CD4-positive, alpha-beta memory T cell (primary cell): ENCODE measurements around the gene CDK18. TPM values are rescaled to one million over a fixed set of nuclear protein-coding genes. Genes with fewer than 3 reads are reported as not detected.
A peak's percentile ranks its signal among the peaks of the same experiment; 100 is the strongest.

Experiments
- CTCF ChIA-PET: fragments of 350-600 bp; sonication (Branson Sonifier 250); formaldehyde crosslinking; loops from one replicate; lab custom pipeline; 2021; ENCODE audit warnings: inconsistent platforms; ENCODE audit not compliant: partially characterized antibody; lab: Charles Lee
- POLR2A ChIA-PET: fragments of 350-600 bp; sonication (Branson Sonifier 250); formaldehyde crosslinking; loops from one replicate; lab custom pipeline; 2021; ENCODE audit not compliant: partially characterized antibody; lab: Charles Lee
- DNase-seq, 5 donors: peaks; one replicate each; pipeline versions ENCODE4 v3.0.0 to v3.0.0-alpha.2; 2020 to 2022; ENCODE audit warnings: mixed read lengths in 1 of 5
- H3K27ac ChIP-seq: one replicate; pipeline ENCODE4 v1.7.0; 2013; ENCODE audit warnings: low read depth, low read length
- H3K27me3 ChIP-seq: 2 replicates; pipeline ENCODE4 v1.7.0; 2013; ENCODE audit warnings: mild to moderate bottlenecking, low read length, moderate library complexity; ENCODE audit not compliant: insufficient read depth
- H3K36me3 ChIP-seq: 2 replicates; pipeline ENCODE4 v1.7.0; 2013; ENCODE audit warnings: mild to moderate bottlenecking, low read length, moderate library complexity; ENCODE audit not compliant: insufficient read depth
- H3K4me1 ChIP-seq: 2 replicates; pipeline ENCODE4 v1.7.0; 2013; ENCODE audit warnings: mild to moderate bottlenecking, low read length, moderate library complexity; ENCODE audit not compliant: insufficient read depth
- H3K4me3 ChIP-seq, 2 donors: one replicate each; pipeline ENCODE4 v1.7.0; 2013; ENCODE audit warnings: low read length in 2 of 2, mild to moderate bottlenecking in 1 of 2
- H3K9me3 ChIP-seq, 2 donors: one replicate each; pipeline ENCODE4 v1.7.0; 2013; ENCODE audit warnings: low read length in 2 of 2, control low read depth in 1 of 2; ENCODE audit not compliant: control insufficient read depth in 1 of 2
- H3K27ac Mint-ChIP-seq, 7 donors: one replicate each; pipeline ENCODE4 v1.8.0; 2020 to 2021; ENCODE audit warnings: mixed read lengths in 7 of 7, mild to moderate bottlenecking in 6 of 7, inconsistent platforms in 3 of 7, moderate library complexity in 3 of 7
- H3K27me3 Mint-ChIP-seq, 2 donors: one replicate each; pipeline ENCODE4 v1.8.0; 2020 to 2021; ENCODE audit warnings: mixed read lengths in 2 of 2
- H3K36me3 Mint-ChIP-seq, 2 donors: one replicate each; pipeline ENCODE4 v1.8.0; 2020 to 2021; ENCODE audit warnings: mixed read lengths in 2 of 2, inconsistent platforms in 1 of 2, mild to moderate bottlenecking in 1 of 2
- H3K4me1 Mint-ChIP-seq, 4 donors: one replicate each; pipeline ENCODE4 v1.8.0; 2020 to 2021; ENCODE audit warnings: mixed read lengths in 4 of 4, mild to moderate bottlenecking in 1 of 4
- H3K4me3 Mint-ChIP-seq, 8 donors: one replicate each; pipeline ENCODE4 v1.8.0; 2020 to 2021; ENCODE audit warnings: mixed read lengths in 8 of 8, mild to moderate bottlenecking in 7 of 8, moderate library complexity in 6 of 8, inconsistent platforms in 3 of 8
- H3K9me3 Mint-ChIP-seq, 8 donors: one replicate each; pipeline ENCODE4 v1.8.0; 2020 to 2021; ENCODE audit warnings: mixed read lengths in 8 of 8, mild to moderate bottlenecking in 5 of 8, inconsistent platforms in 3 of 8, moderate library complexity in 1 of 8
- intact Hi-C: fragments of 100-400 bp; cut with micrococcal nuclease; formaldehyde crosslinking; loops from one replicate; pipeline ENCODE4 v1.15.1; 2023
- polyA plus RNA-seq, 2 donors: library from polyadenylated mRNA; unstranded; fragments of 300-500 nt; fragmentation: Illumina TruSeq; gene quantifications; one replicate each; pipeline ENCODE4 v1.2.3, GENCODE V29; 2021
- total RNA-seq, 2 experiments: library from RNA; stranded (reverse); gene quantifications; one replicate each; pipeline ENCODE4 v1.2.3, GENCODE V29; 2021

Gene CDK18
- total and polyA plus RNA-seq, 4 experiments from 2014 or later, result 0.25 to 1.3 (median 0.77) TPM

DNA sequence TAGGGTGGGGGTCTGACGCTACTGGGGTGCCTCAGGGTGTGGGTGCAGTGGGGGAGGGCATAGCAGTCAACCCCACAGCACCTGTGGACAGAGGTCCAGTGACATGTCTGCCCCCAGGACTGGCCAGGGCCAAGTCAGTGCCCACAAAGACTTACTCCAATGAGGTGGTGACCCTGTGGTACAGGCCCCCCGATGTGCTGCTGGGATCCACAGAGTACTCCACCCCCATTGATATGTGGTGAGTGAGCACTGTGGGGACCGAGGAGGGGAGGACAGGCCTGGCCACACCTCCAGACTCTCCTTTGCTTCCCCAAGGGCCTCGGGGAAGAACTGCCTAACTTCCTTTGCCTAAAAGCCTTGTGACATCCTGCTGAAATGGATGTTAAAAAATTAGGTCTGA is 23.5 kb downstream of the CDK18 start:
- Histone ChIP-seq H3K9me3 (no peaks in the 10 kb centered on the region), H3K36me3 (no peaks in the 10 kb centered on the region), H3K4me3 (no peak overlapping the region), H3K27ac (no peak overlapping the region), H3K4me1 (no peaks in the 10 kb centered on the region), H3K27me3 (no peaks in the 10 kb centered on the region)
- H3K4me3 Mint-ChIP-seq, result no peak overlapping the region
- ChIA-PET POLR2A (no interaction called here), CTCF (interaction anchor here (1.1 to 9.0 kb wide), 6 partner anchors 9 to 193 kb away, joined by 3 to 208 read pairs (median 6); partner anchors contain the start of gene ELK4)
- no peak for DNase-seq
- peak overlapping the region in 1 of 7 donors; percentile 20 for H3K27ac Mint-ChIP-seq
- peaks cover 0 to 5% (median 4%) of the 10 kb centered on the region in 4 donors for H3K4me1 Mint-ChIP-seq
- intact Hi-C loops, result loop anchor here (2.0 kb wide), 1 partner anchor 449 kb away; no protein-coding TSS in a partner anchor
- no peaks in the 10 kb centered on the region for H3K36me3 Mint-ChIP-seq
- H3K9me3 Mint-ChIP-seq, result no peaks in the 10 kb centered on the region
- H3K27me3 Mint-ChIP-seq, result peaks cover 3 to 4% of the 10 kb centered on the region in 2 donors

DNA sequence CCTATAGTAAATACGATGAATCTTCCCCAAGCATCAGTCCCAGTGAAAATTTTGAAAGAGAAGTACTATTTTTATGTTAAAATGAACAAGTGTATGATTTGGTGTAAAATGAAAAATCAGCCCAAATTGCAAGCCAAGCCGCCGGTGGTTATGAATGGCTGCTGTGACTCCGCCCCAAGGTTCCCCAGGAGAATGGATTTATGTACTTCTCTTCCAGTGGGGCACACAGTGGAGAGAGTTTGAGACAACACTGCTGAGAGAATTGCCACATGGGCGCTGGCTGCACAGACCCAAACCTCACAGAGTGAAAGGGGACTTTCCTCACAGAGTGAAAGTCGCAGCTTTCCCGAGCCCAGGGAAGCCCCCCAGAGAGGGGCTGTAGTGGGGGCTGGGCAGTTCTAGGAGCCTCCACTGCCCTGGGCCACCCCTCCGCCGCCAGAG is 24.0 kb downstream of the CDK18 start:
- H3K36me3 Mint-ChIP-seq, result no peaks in the 10 kb centered on the region
- H3K4me3 Mint-ChIP-seq, result no peak overlapping the region
- H3K27me3 ChIP-seq, result no peaks in the 10 kb centered on the region
- H3K27me3 Mint-ChIP-seq, result peaks cover 3 to 4% of the 10 kb centered on the region in 2 donors
- no peaks in the 10 kb centered on the region for H3K9me3 ChIP-seq
- no peak for DNase-seq
- peaks cover 0 to 5% (median 4%) of the 10 kb centered on the region in 4 donors for H3K4me1 Mint-ChIP-seq
- no peaks in the 10 kb centered on the region for H3K4me1 ChIP-seq
- H3K27ac Mint-ChIP-seq, result peak overlapping the region in 1 of 7 donors; percentile 20
- POLR2A ChIA-PET, result interaction anchor here (1.4 kb wide), 1 partner anchor 103 kb away, joined by 8 read pairs; the partner anchor contains the start of gene ELK4
- no peaks in the 10 kb centered on the region for H3K36me3 ChIP-seq
- CTCF ChIA-PET, result interaction anchor here (0.9 to 4.4 kb wide), 8 partner anchors 9 to 193 kb away, joined by 3 to 83 read pairs (median 6); partner anchors contain the start of gene ELK4
- H3K4me3 ChIP-seq, result no peak overlapping the region
- intact Hi-C loops, result loop anchor here (2.0 kb wide), 1 partner anchor 448 kb away; no protein-coding TSS in a partner anchor
- H3K27ac ChIP-seq, result no peak overlapping the region
- H3K9me3 Mint-ChIP-seq, result no peaks in the 10 kb centered on the region

DNA sequence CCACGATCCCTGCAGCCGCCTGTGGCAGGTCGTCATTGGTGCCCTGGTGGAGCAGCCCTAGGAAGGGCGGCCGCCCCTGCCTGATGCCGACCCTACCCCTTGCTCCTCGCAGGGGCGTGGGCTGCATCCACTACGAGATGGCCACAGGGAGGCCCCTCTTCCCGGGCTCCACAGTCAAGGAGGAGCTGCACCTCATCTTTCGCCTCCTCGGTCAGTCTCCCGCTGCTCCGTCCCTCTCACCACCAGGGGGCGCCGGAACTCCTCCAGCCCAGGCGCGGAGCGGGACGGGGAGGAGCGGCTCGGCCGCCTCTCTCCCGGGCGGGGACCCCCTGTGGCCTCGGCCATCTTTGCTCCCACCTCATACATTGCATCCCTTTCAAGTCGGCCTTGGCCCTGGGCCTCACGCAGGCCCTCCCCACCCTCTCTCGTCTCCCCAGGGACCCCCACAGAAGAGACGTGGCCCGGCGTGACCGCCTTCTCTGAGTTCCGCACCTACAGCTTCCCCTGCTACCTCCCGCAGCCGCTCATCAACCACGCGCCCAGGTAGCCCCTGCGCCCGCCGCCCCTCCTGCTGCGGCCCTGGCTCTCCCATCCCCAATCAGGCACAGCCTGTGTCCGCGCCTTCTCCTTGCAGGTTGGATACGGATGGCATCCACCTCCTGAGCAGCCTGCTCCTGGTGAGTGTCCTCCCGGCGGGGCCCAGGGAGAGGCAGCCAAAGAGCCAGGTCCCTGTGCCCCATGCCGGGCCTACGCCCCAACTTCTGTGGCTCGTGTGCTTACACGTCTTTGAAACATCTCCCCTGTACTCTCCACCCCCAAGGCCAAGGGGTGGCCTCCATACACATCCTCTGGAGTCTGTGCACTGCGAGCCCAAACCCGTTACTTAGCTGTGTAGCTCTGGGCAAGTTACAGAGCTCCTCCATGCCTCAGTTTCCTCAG is 24.7 kb downstream of the CDK18 start:
- peak; percentile 66 to 76 (median 69) for DNase-seq
- Histone ChIP-seq H3K36me3 (no peaks in the 10 kb centered on the region), H3K27ac (no peak overlapping the region), H3K27me3 (no peaks in the 10 kb centered on the region), H3K4me3 (no peak overlapping the region), H3K4me1 (no peaks in the 10 kb centered on the region), H3K9me3 (no peaks in the 10 kb centered on the region)
- no peaks in the 10 kb centered on the region for H3K9me3 Mint-ChIP-seq
- H3K27me3 Mint-ChIP-seq, result peaks cover 3 to 4% of the 10 kb centered on the region in 2 donors
- peak overlapping the region in 5 of 8 donors; percentile 26 to 73 (median 39) for H3K4me3 Mint-ChIP-seq
- peak overlapping the region in 1 of 7 donors; percentile 73 for H3K27ac Mint-ChIP-seq
- peaks cover 0 to 5% (median 4%) of the 10 kb centered on the region in 4 donors for H3K4me1 Mint-ChIP-seq
- no peaks in the 10 kb centered on the region for H3K36me3 Mint-ChIP-seq
- POLR2A ChIA-PET, result interaction anchor here (1.4 kb wide), 1 partner anchor 102 kb away, joined by 8 read pairs; the partner anchor contains the start of gene ELK4
- intact Hi-C loops, result loop anchor here (1.0 to 2.0 kb wide), 3 partner anchors 103 to 448 kb away; partner anchors contain the start of gene ELK4
- CTCF ChIA-PET, result interaction anchor here (0.9 to 4.4 kb wide), 15 partner anchors 8 to 194 kb away, joined by 3 to 83 read pairs (median 5); partner anchors contain the start of gene ELK4

DNA sequence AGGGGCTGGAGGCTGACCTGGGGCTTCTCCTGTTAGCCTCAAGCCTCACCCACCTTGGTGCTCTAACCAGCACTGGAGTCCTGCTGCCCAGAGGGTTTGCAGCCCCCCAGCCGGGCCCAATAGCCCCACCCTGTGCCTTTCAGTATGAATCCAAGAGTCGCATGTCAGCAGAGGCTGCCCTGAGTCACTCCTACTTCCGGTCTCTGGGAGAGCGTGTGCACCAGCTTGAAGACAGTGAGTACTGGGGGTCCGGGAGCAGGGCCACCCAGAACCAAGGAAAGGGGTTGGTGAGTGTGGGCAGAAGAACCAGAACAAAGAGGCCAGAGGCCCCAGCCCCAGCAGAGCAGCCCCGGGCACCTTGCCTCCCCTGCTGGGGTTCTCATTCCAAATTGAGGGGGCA is 25.6 kb downstream of the CDK18 start:
- H3K27ac ChIP-seq, result no peak overlapping the region
- H3K4me1 ChIP-seq, result no peaks in the 10 kb centered on the region
- Mint-ChIP-seq H3K4me1 (peaks cover 0 to 5% (median 4%) of the 10 kb centered on the region in 4 donors), H3K9me3 (no peaks in the 10 kb centered on the region), H3K27ac (peak overlapping the region in 1 of 7 donors; percentile 73), H3K36me3 (no peaks in the 10 kb centered on the region), H3K4me3 (peak overlapping the region in 1 of 8 donors; percentile 13), H3K27me3 (peaks cover 0 to 4% of the 10 kb centered on the region in 2 donors)
- no peaks in the 10 kb centered on the region for H3K9me3 ChIP-seq
- ChIA-PET POLR2A (interaction anchor here (1.4 kb wide), 1 partner anchor 101 kb away, joined by 8 read pairs; the partner anchor contains the start of gene ELK4), CTCF (interaction anchor here (0.7 to 4.4 kb wide), 12 partner anchors 10 to 1016 kb away, joined by 3 to 83 read pairs (median 6); partner anchors contain the start of gene ELK4)
- no peaks in the 10 kb centered on the region for H3K27me3 ChIP-seq
- no peaks in the 10 kb centered on the region for H3K36me3 ChIP-seq
- no peak overlapping the region for H3K4me3 ChIP-seq
- DNase-seq, result no peak
- intact Hi-C loops, result no loop called here

DNA sequence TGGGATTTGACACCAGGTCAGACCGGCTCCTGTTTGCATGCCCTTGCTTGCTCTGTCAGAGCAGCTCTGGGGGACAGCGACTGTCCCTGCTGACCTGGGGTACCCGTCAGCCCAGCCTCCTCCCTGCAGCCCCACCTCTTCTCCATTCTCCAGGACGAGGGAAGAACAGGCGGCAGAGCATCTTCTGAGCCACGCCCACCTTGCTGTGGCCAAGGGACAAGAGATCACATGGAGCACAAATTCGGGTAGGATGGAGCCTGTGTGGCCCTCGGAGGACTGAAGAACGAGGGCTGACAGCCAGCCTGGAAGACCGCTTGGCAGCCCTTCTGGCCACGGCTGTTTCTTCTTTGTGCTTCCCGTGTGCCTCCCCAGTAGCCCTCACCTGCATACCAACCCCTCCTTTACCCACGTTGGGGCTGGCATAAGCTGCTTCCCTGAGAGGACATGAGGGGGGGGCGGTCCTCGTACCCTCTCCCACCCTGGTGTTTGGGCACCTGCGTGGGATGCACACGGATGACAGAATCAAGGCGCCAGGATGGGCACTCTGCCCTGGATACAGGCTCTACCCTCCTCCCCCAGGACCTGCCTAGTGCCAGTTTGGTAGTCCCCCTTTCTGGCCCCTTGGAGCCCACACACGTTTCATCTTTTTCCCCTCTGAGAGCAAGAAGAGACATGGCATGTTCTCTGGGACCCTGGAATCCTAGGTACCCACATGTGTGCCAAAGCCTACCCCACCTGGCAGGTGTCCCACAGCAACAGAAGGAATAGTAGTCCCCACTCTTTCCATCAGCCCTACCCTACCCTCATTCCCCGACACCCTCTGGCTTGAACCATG is 26.9 kb downstream of the CDK18 start:
- ChIA-PET POLR2A (no interaction called here), CTCF (interaction anchor here (0.6 to 4.4 kb wide), 11 partner anchors 10 to 258 kb away, joined by 3 to 83 read pairs (median 6); partner anchors contain the start of gene ELK4)
- H3K27me3 Mint-ChIP-seq, result peaks cover 0 to 4% of the 10 kb centered on the region in 2 donors
- Histone ChIP-seq H3K27ac (no peak overlapping the region), H3K4me1 (no peaks in the 10 kb centered on the region), H3K4me3 (no peak overlapping the region), H3K27me3 (no peaks in the 10 kb centered on the region), H3K9me3 (no peaks in the 10 kb centered on the region), H3K36me3 (no peaks in the 10 kb centered on the region)
- no peak overlapping the region for H3K4me3 Mint-ChIP-seq
- no peak for DNase-seq
- no peak overlapping the region for H3K27ac Mint-ChIP-seq
- intact Hi-C loops, result no loop called here
- peaks cover 0 to 5% (median 4%) of the 10 kb centered on the region in 4 donors for H3K4me1 Mint-ChIP-seq
- H3K36me3 Mint-ChIP-seq, result no peaks in the 10 kb centered on the region
- H3K9me3 Mint-ChIP-seq, result no peaks in the 10 kb centered on the region

DNA sequence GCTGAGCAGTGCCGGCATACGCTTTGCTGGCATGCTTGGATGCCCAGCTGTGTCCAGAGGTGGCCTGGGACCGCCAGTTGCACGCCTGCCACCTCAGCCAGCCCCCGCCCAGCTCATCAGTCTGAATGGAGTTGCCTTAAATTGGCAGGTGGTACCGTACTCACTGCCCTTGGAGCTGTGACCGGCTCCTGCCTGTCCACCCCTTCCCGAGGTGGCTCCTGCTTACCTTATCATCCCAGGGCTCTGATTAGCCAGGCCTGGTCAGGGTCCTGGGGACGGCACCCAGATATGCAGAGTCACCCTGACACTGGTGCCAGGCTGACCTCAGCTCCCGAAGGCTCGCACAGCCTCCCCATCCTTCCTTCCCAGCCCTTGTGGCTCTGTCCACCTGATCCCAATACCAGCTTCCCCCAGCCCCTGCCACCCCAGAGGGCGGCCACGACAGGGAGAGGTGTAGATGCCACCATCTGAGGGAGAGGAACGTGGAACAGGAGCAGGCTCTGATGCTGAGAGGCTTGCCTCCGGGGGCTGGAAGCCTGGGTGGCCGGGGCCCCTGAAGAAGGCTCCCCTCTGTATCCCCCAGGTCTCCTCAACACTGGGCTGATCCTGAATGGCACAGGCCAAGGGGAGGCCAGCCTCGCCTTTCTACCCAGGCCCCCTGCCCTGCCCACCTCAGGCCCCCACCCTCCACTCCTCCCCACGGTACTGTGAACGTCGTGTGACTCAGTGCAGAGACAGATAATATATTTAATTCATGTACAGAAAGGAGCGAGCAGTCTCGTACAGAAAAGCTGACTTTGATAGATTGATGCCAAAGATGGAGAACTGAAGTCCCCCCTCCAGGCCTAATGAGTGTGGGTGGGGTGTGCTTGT is 27.8 kb downstream of the CDK18 start:
- H3K9me3 ChIP-seq, result no peaks in the 10 kb centered on the region
- Mint-ChIP-seq H3K4me3 (no peak overlapping the region), H3K9me3 (no peaks in the 10 kb centered on the region), H3K36me3 (no peaks in the 10 kb centered on the region), H3K4me1 (peaks cover 3 to 10% (median 5%) of the 10 kb centered on the region in 4 donors), H3K27me3 (peaks cover 5 to 7% of the 10 kb centered on the region in 2 donors), H3K27ac (no peak overlapping the region)
- no peak overlapping the region for H3K27ac ChIP-seq
- POLR2A ChIA-PET, result no interaction called here
- H3K27me3 ChIP-seq, result no peaks in the 10 kb centered on the region
- intact Hi-C loops, result no loop called here
- H3K4me1 ChIP-seq, result no peaks in the 10 kb centered on the region
- no peak for DNase-seq
- H3K36me3 ChIP-seq, result no peaks in the 10 kb centered on the region
- CTCF ChIA-PET, result interaction anchor here (0.6 to 4.4 kb wide), 6 partner anchors 8 to 259 kb away, joined by 3 to 83 read pairs (median 4); no protein-coding TSS in a partner anchor
- no peak overlapping the region for H3K4me3 ChIP-seq
